Ishikawa (cell line): ENCODE results near the gene NEUROG1.

ENCODE experiments used
- CEBPB ChIP-seq: IDR thresholded peaks from 2 replicates; pipeline ENCODE4 v1.6.1; 2012
- CREB1 ChIP-seq: IDR thresholded peaks from 2 replicates; pipeline ENCODE4 v1.6.1; 2012; ENCODE audit warnings: low read depth
- EGR1 ChIP-seq: IDR thresholded peaks from 2 replicates; pipeline ENCODE4 v1.6.1; 2012
- EP300 ChIP-seq: IDR thresholded peaks from 2 replicates; pipeline ENCODE4 v1.6.1; 2012; ENCODE audit warnings: borderline replicate concordance
- FOXM1 ChIP-seq: IDR thresholded peaks from 2 replicates; pipeline ENCODE4 v1.6.1; 2012; ENCODE audit warnings: low read depth, borderline replicate concordance
- MAX ChIP-seq: IDR thresholded peaks from 2 replicates; pipeline ENCODE4 v1.6.1; 2012
- NFIC ChIP-seq: IDR thresholded peaks from 2 replicates; pipeline ENCODE4 v1.6.1; 2012
- RAD21 ChIP-seq: IDR thresholded peaks from 2 replicates; pipeline ENCODE4 v1.6.1; 2012; ENCODE audit warnings: low read depth
- REST ChIP-seq: IDR thresholded peaks from 2 replicates; pipeline ENCODE4 v1.6.1; 2012; ENCODE audit warnings: low read depth, mild to moderate bottlenecking
- TAF1 ChIP-seq: IDR thresholded peaks from 2 replicates; pipeline ENCODE4 v1.6.1; 2012; ENCODE audit warnings: low read depth, mild to moderate bottlenecking
- TCF12 ChIP-seq: IDR thresholded peaks from 2 replicates; pipeline ENCODE4 v1.6.1; 2012; ENCODE audit warnings: low read depth
- TEAD4 ChIP-seq: IDR thresholded peaks from 2 replicates; pipeline ENCODE4 v1.6.1; 2012
- USF1 ChIP-seq: IDR thresholded peaks from 2 replicates; pipeline ENCODE4 v1.6.1; 2012
- YY1 ChIP-seq: IDR thresholded peaks from 2 replicates; pipeline ENCODE4 v1.6.1; 2012; ENCODE audit warnings: low read depth
- ZBTB7A ChIP-seq: IDR thresholded peaks from 2 replicates; pipeline ENCODE4 v1.6.1; 2012; ENCODE audit warnings: low read depth

The NEUROG1 gene

GRCh38 chr5:135546912-135547311 lies 11.1 kb upstream of the NEUROG1 start:
- TF ChIP-seq TEAD4 (no peak), EGR1 (no peak), EP300 (no peak), YY1 (no peak), ZBTB7A (no peak), REST (no peak), NFIC (no peak), TAF1 (no peak), CEBPB (no peak), MAX (no peak), RAD21 (no peak), CREB1 (no peak), USF1 (no peak), TCF12 (no peak), FOXM1 (no peak)

GRCh38 chr5:135546101-135546500 lies 10.3 kb upstream of the NEUROG1 start:
- no peak for TF ChIP-seq EGR1
- no peak for TF ChIP-seq RAD21
- no peak for TF ChIP-seq FOXM1
- TF ChIP-seq NFIC = no peak
- TF ChIP-seq TEAD4 = no peak
- TF ChIP-seq CREB1 = no peak

GRCh38 chr5:135545099-135545498 lies 9.3 kb upstream of the NEUROG1 start:
- no peak for TF ChIP-seq ZBTB7A
- no peak for TF ChIP-seq REST
- no peak for TF ChIP-seq CEBPB
- no peak for TF ChIP-seq YY1
- no peak for TF ChIP-seq RAD21
- no peak for TF ChIP-seq CREB1
- TF ChIP-seq EP300 = no peak
- no peak for TF ChIP-seq NFIC
- TF ChIP-seq USF1 = no peak

GRCh38 chr5:135543485-135544304 lies 7.9 kb upstream of the NEUROG1 start:
- no peak for TF ChIP-seq EGR1
- no peak for TF ChIP-seq MAX
- TF ChIP-seq NFIC = no peak
- no peak for TF ChIP-seq CEBPB
- no peak for TF ChIP-seq REST
- TF ChIP-seq FOXM1 = no peak
- TF ChIP-seq TEAD4 = no peak
- no peak for TF ChIP-seq USF1
- TF ChIP-seq ZBTB7A = no peak
- no peak for TF ChIP-seq CREB1
- no peak for TF ChIP-seq TCF12
- no peak for TF ChIP-seq TAF1
- no peak for TF ChIP-seq RAD21
